ENCODE data around the gene THAP8.
A peak's percentile ranks its signal among the peaks of the same experiment; 100 is the strongest.

Gene THAP8

GRCh38 chr19:36054119-36054732 is at the start of gene THAP8:
TSS of gene THAP8 (minus strand) at chr19:36054285. CDS start at chr19:36054217, 68 bp downstream.
- peak; percentile 99 for DNase-seq (ENCODE audit: low read depth)

GRCh38 chr19:36103040-36103626 is 49.0 kb upstream of the THAP8 start:
- no peak for DNase-seq (ENCODE audit: low read depth)

- no peak for DNase-seq (ENCODE audit: low read depth)
These were observed 47.7 kb upstream of the THAP8 start for GRCh38 chr19:36101550-36102327.

GRCh38 chr19:36100476-36100875 is 46.4 kb upstream of the THAP8 start:
- no peak for DNase-seq (ENCODE audit: low read depth)

GRCh38 chr19:36099166-36099785 is 45.2 kb upstream of the THAP8 start:
- DNase-seq (ENCODE audit: low read depth), result no peak

GRCh38 chr19:36097036-36097435 is 43.0 kb upstream of the THAP8 start:
- no peak for DNase-seq (ENCODE audit: low read depth)

GRCh38 chr19:36093687-36094086 is 39.6 kb upstream of the THAP8 start:
- DNase-seq (ENCODE audit: low read depth), result no peak

GRCh38 chr19:36093146-36093662 is 39.1 kb upstream of the THAP8 start:
- DNase-seq (ENCODE audit: low read depth), result peak; percentile 13

- no peak for DNase-seq (ENCODE audit: low read depth)
These were observed 38.5 kb upstream of the THAP8 start for GRCh38 chr19:36092566-36092965.

- DNase-seq (ENCODE audit: low read depth), result no peak
These were observed 37.0 kb upstream of the THAP8 start for GRCh38 chr19:36090910-36091695.

GRCh38 chr19:36089847-36090246 is 35.8 kb upstream of the THAP8 start:
- DNase-seq (ENCODE audit: low read depth), result no peak

- DNase-seq (ENCODE audit: low read depth), result no peak
These were observed 32.2 kb upstream of the THAP8 start for GRCh38 chr19:36086326-36086725.

- no peak for DNase-seq (ENCODE audit: low read depth)
These were observed 30.3 kb upstream of the THAP8 start for GRCh38 chr19:36084231-36085009.

- no peak for DNase-seq (ENCODE audit: low read depth)
These were observed 28.8 kb upstream of the THAP8 start for GRCh38 chr19:36082916-36083315.

GRCh38 chr19:36081894-36082293 is 27.8 kb upstream of the THAP8 start:
- DNase-seq (ENCODE audit: low read depth), result no peak

GRCh38 chr19:36081385-36081784 is 27.3 kb upstream of the THAP8 start:
- no peak for DNase-seq (ENCODE audit: low read depth)

GRCh38 chr19:36079389-36079945 is 25.4 kb upstream of the THAP8 start:
- DNase-seq (ENCODE audit: low read depth), result no peak

- DNase-seq (ENCODE audit: low read depth), result no peak
These were observed 19.2 kb upstream of the THAP8 start for GRCh38 chr19:36073121-36073876.

GRCh38 chr19:36072081-36072480 is 18.0 kb upstream of the THAP8 start:
- no peak for DNase-seq (ENCODE audit: low read depth)
